Neural cell (in vitro differentiated cells): ENCODE measurements around the gene ERBB4.

Experiments
- CTCF ChIP-seq: fragments of 450-650 bp; IDR thresholded peaks from 2 replicates; pipeline ENCODE4 v1.5.1; 2014; ENCODE audit warnings: antibody characterized with exemption, mild to moderate bottlenecking, moderate library complexity; ENCODE audit not compliant: poor library complexity, severe bottlenecking
- EZH2 ChIP-seq: fragments of 200-600, 300-800 bp; shearing (Covaris generic), sonication (generic); IDR thresholded peaks from 2 replicates; pipeline ENCODE4 v1.6.1; 2014; ENCODE audit warnings: antibody characterized with exemption, low read length, borderline replicate concordance, mild to moderate bottlenecking; ENCODE audit not compliant: insufficient read depth, poor library complexity, severe bottlenecking
- POLR2AphosphoS5 ChIP-seq: IDR thresholded peaks from 2 replicates; pipeline ENCODE4 v1.6.1; 2012
- RAD21 ChIP-seq: fragments of 450-650 bp; conservative IDR thresholded peaks from 2 replicates; pipeline ENCODE4 v1.6.1; 2014; ENCODE audit warnings: antibody characterized with exemption, mild to moderate bottlenecking, moderate library complexity
- SMC3 ChIP-seq: fragments of 450-650 bp; conservative IDR thresholded peaks from 2 replicates; pipeline ENCODE4 v1.6.1; 2014; ENCODE audit warnings: antibody characterized with exemption, mild to moderate bottlenecking, moderate library complexity; ENCODE audit not compliant: poor library complexity

- TF ChIP-seq CTCF = no peak
- no peak for TF ChIP-seq POLR2AphosphoS5
- TF ChIP-seq RAD21 = no peak
- TF ChIP-seq EZH2 = no peak
- no peak for TF ChIP-seq SMC3
These were observed 1102.4 kb downstream of the ERBB4 start for GRCh38 chr2:211436182-211436581.
